GM18505 (cell line): ENCODE results near the gene TMA7.
"Not testable (repeated sequence)": the region's sequence is repeated elsewhere in the genome, so short reads cannot be mapped to it uniquely, and the experiment has no call there.

ENCODE experiments used
- ATAC-seq: cut with Tn5 transposase; IDR thresholded peaks from one replicate; pipeline ENCODE4 v1.9.1; 2021; ENCODE audit not compliant: unreplicated experiment
- POLR2A ChIP-seq: IDR thresholded peaks from 4 replicates; pipeline ENCODE4 v1.6.1; 2011; ENCODE audit warnings: borderline replicate concordance; ENCODE audit not compliant: insufficient read depth, insufficient read length; ENCODE audit errors: extremely low read depth

Gene TMA7

DNA sequence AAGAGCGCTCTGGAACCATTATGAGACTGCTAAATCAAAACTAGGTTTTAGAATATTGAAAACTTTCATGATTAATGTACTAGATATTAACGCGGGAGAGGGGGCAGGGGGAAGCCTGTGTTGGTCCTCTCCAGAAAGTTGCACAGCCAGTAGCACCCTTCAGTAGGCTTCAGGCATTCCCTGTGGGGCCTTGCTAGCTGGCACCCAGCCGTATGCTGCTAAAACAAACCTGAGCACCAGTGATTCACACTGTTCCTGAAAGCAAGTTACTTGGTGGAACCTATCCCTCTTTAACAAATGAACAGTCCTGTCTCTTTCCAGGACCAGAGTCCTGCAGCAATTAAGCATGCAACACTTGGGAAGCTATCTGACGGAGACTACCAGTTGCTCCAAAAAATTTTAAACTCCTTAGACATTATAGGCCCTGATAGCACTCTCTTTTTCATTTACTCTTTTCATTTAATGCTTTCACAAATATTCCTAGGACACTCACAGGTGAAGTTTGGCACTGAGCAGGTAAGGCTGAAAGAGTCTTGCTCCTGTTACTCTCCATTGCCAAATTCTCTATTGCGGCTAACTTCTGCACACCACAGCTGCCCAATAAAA lies 5.3 kb downstream of the TMA7 start:
- ATAC-seq, result no peak
- no peak for TF ChIP-seq POLR2A

DNA sequence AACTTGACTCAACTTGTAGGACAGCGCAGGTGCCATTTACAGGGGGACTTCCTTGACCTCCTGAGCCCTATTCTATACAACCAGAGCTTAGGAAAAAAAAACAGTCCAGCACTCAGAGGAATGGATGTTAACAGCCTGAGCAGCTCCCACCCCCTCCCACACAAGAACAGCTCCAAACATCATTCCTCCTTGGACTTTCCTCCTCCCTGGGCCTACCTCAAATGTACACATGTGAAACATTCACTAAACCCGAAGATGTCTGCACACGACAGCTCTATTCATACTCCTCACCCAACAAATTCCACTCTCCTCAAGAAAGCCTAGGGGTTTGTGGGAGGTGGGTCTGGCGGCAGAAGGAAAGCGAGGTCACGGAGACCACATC lies 6.0 kb downstream of the TMA7 start:
- no peak for ATAC-seq
- TF ChIP-seq POLR2A, result no peak

DNA sequence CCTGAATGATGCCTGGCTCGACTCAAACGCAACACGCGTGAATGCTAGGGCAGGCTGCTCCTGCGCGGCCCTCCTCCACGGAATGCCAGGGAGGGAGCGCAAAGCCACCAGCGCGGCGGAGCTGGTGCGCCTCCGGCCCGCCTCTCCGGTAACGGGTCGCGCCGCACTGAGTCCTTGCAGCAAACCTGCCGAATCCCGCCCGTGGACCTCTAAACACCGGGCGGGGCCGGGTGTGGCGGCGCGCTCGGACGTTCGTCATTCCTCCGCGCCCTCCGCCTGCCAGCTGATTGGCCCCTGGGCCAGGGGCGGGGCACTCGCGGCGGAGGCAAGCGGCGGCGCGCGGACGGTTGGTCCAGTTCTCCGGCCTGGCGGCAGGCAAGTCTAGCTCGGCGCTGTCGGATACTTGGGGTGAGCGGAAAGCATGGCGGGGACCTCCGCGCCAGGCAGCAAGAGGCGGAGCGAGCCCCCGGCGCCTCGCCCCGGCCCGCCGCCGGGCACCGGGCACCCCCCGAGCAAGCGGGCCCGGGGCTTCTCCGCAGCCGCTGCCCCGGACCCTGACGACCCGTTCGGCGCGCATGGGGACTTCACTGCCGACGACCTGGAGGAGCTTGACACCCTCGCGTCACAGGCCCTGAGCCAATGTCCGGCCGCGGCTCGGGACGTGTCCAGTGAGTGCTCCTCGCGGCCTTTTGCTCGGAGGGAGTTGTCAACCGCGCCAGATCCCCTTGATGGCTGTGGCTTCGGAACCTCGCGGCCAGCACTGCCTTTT lies 6.6 kb downstream of the TMA7 start, which contains the start of gene ATRIP:
TSS of gene ATRIP (plus strand) at position 313 of the 769 bp plus-strand sequence. CDS start at position 422, 109 bp downstream.
- ATAC-seq, result peak; percentile 90

DNA sequence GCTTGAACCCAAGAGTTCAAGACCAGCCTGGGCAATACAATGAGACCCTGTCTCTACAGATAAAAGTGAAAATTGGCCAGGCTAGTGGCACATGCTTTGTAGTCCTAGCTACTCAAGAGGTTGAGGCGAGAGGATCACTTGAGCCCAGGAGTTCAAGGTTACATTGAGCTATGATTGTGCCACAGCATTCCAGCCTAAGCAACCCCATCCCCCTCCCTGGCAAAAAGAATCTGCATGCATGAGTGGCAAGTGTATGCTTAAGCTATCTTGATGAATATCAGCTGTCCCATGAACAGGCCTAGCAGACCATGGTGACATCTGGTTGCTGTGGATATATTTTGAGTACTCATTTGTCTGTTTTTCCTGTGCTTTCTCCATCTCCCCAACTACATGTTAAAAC lies 11.2 kb downstream of the TMA7 start:
- no peak for TF ChIP-seq POLR2A
- ATAC-seq, result no peak

More for the DNA sequence above, 6.6 kb downstream of the TMA7 start, which contains the start of gene ATRIP:
- TF ChIP-seq POLR2A, result peak; percentile 95

DNA sequence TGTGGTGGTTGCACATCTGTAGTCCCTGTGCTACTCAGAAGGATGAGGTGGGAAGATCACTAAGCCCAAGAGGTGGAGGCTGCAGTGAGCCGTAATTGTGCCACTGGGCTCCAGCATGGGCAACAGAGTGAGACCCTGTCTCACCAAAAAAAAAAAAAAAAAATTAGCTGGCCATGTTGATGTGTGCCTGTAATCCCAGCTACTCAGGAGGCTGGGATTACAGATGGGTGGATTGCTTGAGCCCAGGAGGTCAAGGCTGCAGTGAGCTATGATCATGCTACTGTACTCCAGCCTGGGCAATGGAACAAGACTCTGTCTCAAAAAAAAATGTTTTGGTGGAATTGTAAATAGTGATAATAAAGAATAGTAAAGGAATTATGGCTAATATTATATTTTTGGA lies 16.4 kb downstream of the TMA7 start:
- ATAC-seq, result no peak
- no peak for TF ChIP-seq POLR2A

DNA sequence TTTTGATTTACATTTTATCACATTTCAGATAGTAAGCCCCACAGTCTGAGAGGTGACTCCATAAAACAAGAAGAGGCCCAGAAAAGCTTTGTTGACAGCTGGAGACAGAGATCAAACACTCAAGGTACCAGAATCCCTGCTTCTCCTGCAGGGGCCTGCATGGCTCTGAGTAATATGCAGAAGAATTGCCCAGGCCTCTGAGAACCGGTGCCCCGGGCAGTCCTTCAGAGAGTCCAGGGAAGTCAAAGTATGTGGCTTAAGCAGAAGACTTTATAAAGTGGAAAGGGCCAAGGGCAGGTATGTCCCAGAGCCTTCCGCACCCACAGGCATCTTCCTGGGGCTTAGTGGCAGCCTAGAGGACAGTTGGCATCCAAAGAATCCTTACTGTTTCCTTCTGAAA lies 19.3 kb downstream of the TMA7 start:
- no peak for ATAC-seq
- TF ChIP-seq POLR2A, result no peak

DNA sequence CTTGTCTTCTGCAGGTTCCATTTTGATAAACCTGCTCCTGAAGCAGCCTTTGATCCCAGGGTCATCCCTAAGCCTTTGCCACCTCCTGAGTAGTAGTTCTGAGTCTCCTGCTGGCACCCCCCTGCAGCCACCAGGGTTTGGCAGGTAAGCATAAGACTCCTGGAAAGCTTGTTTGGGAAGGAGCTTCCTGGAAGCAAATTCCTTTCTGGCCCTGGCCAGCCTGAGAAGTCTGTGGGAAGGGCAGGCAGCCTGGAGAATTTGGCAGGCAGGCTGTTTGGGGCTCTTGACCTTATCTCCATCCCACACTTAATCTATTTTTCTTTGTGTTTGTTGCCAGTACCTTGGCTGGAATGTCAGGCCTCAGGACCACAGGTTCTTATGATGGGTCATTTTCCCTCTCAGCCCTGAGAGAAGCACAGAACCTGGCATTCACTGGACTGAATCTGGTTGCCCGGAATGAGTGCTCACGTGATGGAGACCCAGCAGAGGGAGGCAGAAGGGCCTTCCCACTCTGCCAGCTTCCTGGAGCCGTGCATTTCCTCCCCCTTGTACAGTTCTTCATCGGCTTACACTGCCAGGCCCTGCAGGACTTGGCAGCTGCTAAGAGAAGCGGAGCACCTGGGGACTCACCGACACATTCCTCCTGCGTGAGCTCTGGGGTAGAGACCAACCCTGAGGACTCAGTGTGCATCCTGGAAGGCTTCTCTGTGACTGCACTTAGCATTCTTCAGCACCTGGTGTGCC lies 19.9 kb downstream of the TMA7 start:
- TF ChIP-seq POLR2A, result no peak
- no peak for ATAC-seq

DNA sequence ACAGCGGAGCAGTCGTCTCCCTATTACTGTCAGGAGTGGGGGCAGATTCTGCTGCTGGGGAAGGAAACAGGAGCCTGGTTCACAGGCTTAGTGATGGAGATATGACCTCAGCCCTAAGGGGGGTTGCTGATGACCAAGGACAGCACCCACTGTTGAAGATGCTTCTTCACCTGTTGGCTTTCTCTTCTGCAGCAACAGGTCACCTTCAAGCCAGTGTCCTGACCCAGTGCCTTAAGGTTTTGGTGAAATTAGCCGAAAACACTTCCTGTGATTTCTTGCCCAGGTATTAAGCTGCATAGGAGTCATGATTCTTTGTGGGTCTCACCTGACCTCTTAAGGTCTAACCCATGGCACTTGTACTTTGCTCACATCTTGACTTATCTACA lies 20.5 kb downstream of the TMA7 start:
- ATAC-seq, result no peak
- no peak for TF ChIP-seq POLR2A

DNA sequence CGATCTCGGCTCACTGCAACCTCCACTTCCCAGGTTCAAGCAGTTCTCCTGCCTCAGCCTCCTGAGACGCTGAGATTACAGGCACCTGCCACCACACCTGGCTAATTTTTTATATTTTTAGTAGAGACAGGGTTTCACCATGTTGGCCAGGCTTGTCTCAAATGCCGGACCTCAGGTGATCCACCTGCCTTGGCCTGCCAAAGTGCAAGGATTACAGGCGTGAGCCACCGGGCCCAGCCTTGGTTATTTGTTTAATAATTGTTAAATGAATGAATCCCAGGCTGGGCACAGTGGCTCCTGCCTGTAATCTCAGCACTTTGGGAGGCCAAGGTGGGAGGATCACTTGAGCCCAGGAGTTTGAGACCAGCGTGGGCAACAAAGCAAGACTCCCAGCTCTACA lies 21.7 kb downstream of the TMA7 start:
- not testable (repeated sequence) for ATAC-seq

DNA sequence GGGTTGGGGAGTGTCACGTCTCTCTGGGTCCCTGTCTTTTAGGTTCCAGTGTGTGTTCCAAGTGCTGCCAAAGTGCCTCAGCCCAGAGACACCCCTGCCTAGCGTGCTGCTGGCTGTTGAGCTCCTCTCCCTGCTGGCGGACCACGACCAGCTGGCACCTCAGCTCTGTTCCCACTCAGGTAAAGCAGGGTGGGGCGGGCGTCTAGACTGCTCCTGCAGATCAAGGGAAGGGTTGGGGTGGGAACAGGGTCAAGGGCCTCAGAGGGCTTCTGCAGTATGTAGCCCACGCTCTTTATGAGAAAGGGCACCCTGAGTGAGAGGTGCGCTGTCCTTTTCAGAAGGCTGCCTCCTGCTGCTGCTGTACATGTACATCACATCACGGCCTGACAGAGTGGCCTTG lies 23.6 kb downstream of the TMA7 start:
- no peak for TF ChIP-seq POLR2A
- ATAC-seq, result no peak

DNA sequence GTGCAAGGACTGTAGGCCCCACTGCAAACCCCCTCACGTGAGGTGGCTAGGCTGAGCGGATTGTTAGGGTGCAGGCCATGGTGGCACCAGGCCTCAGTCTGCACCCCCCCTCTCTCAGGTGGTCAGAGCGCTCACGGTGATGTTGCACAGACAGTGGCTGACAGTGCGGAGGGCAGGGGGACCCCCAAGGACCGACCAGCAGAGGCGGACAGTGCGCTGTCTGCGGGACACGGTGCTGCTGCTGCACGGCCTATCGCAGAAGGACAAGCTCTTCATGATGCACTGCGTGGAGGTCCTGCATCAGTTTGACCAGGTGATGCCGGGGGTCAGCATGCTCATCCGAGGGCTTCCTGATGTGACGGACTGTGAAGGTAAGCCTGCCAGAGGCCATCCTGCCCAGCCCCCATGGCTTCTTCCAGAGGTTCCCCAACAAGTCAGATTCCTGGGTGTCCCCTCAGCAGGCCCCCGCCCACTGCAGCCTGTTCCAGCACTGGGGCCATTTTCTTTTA lies 24.7 kb downstream of the TMA7 start:
- no peak for ATAC-seq
- no peak for TF ChIP-seq POLR2A

DNA sequence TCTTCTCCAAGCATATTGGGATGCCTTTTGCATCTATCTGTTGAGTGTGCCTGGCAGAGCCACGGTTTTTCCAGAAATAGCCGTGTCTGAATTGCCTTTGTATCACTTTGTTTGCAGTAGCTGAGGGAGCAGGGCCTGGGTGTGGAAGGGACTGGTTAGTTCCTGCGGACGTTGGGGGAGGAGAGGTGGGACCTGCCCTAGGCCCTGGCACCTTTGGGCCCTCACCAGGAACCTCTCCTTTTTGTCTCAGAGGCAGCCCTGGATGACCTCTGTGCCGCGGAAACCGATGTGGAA lies 25.1 kb downstream of the TMA7 start:
- TF ChIP-seq POLR2A, result no peak
- no peak for ATAC-seq

DNA sequence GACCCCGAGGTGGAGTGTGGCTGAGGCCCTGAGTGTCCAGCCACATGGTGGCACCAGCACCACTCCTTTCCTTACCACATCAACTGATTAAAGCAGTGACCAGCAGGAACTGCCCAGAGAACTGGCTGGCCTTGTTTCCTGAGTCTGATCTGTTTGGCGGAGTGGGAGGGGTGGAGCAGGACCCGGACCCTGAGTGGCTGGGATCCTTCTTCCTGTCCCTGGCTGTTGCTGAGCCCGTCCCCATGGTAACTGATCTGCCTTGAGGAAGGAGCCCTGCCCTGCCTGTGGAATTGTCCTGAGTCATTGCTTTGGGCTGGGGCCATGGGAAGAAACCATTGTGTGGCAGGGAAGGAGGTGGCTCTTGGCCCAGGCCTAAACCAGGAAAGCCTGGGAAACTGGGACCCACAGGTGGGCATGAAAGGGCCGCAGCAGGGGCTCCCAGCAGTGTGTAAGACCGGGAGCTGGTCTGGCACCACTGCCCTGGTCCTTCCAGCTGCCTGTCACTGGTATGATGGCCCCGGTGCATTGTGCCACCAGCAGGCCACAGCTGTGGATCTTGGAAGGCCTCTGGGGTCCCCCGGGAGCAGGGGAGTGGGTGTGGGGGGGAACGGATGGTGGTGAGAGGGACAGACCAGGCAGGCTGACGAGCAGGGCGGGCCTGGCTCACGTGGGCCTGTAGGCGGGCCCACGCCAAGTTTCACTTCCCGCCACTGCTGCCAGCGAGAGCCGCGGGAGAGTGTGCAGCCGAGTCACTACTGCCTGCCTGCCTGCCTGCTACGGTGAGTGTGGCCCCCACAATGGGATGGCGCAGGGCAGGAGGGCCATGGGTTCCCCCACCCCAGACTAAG lies 25.7 kb downstream of the TMA7 start:
- ATAC-seq, result peak; percentile 78
- TF ChIP-seq POLR2A, result peak; percentile 96

DNA sequence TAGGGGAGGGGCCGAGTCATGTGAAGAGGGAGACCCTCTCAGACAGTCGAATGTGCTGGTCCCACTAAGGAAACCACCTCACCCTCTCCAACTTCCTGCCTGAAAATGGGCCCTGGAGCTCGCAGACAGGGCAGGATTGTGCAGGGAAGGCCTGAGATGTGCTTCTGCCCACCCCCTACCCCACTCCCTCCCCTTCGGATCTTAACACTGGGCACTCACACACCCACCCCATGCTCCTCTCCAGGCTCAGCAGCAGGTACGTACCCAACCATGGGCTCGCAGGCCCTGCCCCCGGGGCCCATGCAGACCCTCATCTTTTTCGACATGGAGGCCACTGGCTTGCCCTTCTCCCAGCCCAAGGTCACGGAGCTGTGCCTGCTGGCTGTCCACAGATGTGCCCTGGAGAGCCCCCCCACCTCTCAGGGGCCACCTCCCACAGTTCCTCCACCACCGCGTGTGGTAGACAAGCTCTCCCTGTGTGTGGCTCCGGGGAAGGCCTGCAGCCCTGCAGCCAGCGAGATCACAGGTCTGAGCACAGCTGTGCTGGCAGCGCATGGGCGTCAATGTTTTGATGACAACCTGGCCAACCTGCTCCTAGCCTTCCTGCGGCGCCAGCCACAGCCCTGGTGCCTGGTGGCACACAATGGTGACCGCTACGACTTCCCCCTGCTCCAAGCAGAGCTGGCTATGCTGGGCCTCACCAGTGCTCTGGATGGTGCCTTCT lies 26.5 kb downstream of the TMA7 start:
- no peak for ATAC-seq
- TF ChIP-seq POLR2A, result no peak
